Nephron (organoid): ENCODE data around the gene NLRP5.

Experiments
- H3K27ac Mint-ChIP-seq, 3 experiments: 2 replicates each; pipeline ENCODE4 v1.8.0; 2020; ENCODE audit warnings: mixed read lengths in 3 of 3, mild to moderate bottlenecking in 2 of 3, moderate library complexity in 1 of 3
- H3K27me3 Mint-ChIP-seq: 2 replicates; pipeline ENCODE4 v1.8.0; 2021; ENCODE audit warnings: low read depth, mild to moderate bottlenecking, moderate library complexity, mixed read lengths
- H3K36me3 Mint-ChIP-seq: 2 replicates; pipeline ENCODE4 v1.8.0; 2020; ENCODE audit warnings: low read depth, mixed read lengths
- H3K4me1 Mint-ChIP-seq: 2 replicates; pipeline ENCODE4 v1.8.0; 2020; ENCODE audit warnings: mixed read lengths
- H3K4me3 Mint-ChIP-seq, 3 experiments: 2 replicates each; pipeline ENCODE4 v1.8.0; 2020; ENCODE audit warnings: mild to moderate bottlenecking in 3 of 3, mixed read lengths in 3 of 3, moderate library complexity in 2 of 3
- H3K9me3 Mint-ChIP-seq: 2 replicates; pipeline ENCODE4 v1.8.0; 2020; ENCODE audit warnings: mixed read lengths
- TF ChIP-seq, protein P1 (sequence below), 3 experiments: fragments of 200-600 bp; sonication (generic); IDR thresholded peaks; one replicate each; pipeline ENCODE4 v1.5.0; 2021; ENCODE audit warnings: antibody characterized with exemption in 3 of 3; ENCODE audit not compliant: unreplicated experiment in 3 of 3

The NLRP5 gene

GRCh38 chr19:55958356-55958755, 28.2 kb upstream of the NLRP5 start:
- H3K4me1 Mint-ChIP-seq, result no peaks in the 10 kb centered on the region
- TF ChIP-seq, protein P1, sequence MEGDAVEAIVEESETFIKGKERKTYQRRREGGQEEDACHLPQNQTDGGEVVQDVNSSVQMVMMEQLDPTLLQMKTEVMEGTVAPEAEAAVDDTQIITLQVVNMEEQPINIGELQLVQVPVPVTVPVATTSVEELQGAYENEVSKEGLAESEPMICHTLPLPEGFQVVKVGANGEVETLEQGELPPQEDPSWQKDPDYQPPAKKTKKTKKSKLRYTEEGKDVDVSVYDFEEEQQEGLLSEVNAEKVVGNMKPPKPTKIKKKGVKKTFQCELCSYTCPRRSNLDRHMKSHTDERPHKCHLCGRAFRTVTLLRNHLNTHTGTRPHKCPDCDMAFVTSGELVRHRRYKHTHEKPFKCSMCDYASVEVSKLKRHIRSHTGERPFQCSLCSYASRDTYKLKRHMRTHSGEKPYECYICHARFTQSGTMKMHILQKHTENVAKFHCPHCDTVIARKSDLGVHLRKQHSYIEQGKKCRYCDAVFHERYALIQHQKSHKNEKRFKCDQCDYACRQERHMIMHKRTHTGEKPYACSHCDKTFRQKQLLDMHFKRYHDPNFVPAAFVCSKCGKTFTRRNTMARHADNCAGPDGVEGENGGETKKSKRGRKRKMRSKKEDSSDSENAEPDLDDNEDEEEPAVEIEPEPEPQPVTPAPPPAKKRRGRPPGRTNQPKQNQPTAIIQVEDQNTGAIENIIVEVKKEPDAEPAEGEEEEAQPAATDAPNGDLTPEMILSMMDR (IDR thresholded peaks at IDR 0.05; ENCODE audit: unreplicated experiment in 3 of 3), result no peak
- no peaks in the 10 kb centered on the region for H3K27me3 Mint-ChIP-seq
- H3K4me3 Mint-ChIP-seq, result no peak overlapping the region
- no peak overlapping the region for H3K27ac Mint-ChIP-seq
- no peaks in the 10 kb centered on the region for H3K36me3 Mint-ChIP-seq
- H3K9me3 Mint-ChIP-seq, result peaks cover 23% of the 10 kb centered on the region

DNA sequence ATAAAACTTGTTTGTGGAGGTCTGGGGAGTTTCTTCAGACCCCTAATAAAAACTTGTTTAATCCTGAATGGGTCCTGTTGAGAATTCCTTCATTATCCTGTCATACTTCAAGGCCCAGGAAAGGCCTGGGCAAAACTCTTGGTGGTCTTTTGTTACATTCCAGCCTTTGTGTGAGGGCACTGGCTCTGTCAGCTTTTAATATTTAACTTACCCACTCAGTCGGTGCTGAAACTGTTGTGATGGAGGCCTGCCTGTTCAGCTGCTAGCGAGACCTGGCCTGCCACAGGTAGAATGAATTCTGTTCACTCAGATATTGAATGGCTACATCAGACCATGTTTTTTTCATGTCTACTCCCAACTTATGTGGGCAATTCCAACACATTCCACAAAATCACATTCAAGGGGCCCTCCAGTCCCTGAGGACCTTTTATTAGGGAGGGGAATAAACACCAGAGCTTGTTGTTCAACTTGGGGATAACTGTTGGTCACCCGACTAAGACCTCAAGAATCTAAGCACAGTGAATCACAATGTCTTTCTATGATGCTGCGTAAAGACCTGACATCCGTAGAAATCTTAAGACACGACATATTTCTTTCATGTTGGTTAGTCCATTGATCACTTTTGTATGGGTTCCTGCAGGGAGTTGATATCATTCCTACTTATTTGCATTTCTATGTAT, 26.4 kb upstream of the NLRP5 start:
- no peaks in the 10 kb centered on the region for H3K27me3 Mint-ChIP-seq
- no peak overlapping the region for H3K27ac Mint-ChIP-seq
- H3K4me3 Mint-ChIP-seq, result no peak overlapping the region
- peaks cover 24% of the 10 kb centered on the region for H3K9me3 Mint-ChIP-seq
- TF ChIP-seq, protein P1 (IDR thresholded peaks at IDR 0.05; ENCODE audit: unreplicated experiment in 3 of 3), result no peak
- H3K4me1 Mint-ChIP-seq, result no peaks in the 10 kb centered on the region
- H3K36me3 Mint-ChIP-seq, result no peaks in the 10 kb centered on the region

- no peaks in the 10 kb centered on the region for H3K27me3 Mint-ChIP-seq
- H3K4me3 Mint-ChIP-seq, result no peak overlapping the region
- no peaks in the 10 kb centered on the region for H3K4me1 Mint-ChIP-seq
- peaks cover 4% of the 10 kb centered on the region for H3K36me3 Mint-ChIP-seq
- H3K27ac Mint-ChIP-seq, result no peak overlapping the region
- peaks cover 32% of the 10 kb centered on the region for H3K9me3 Mint-ChIP-seq
- TF ChIP-seq, protein P1 (IDR thresholded peaks at IDR 0.05; ENCODE audit: unreplicated experiment in 3 of 3), result no peak
Measured at GRCh38 chr19:55962186-55962585, 24.4 kb upstream of the NLRP5 start.

GRCh38 chr19:55973982-55974381, 12.6 kb upstream of the NLRP5 start:
- no peak overlapping the region for H3K4me3 Mint-ChIP-seq
- H3K36me3 Mint-ChIP-seq, result no peaks in the 10 kb centered on the region
- peaks cover 62% of the 10 kb centered on the region for H3K9me3 Mint-ChIP-seq
- no peaks in the 10 kb centered on the region for H3K4me1 Mint-ChIP-seq
- H3K27me3 Mint-ChIP-seq, result no peaks in the 10 kb centered on the region
- TF ChIP-seq, protein P1 (IDR thresholded peaks at IDR 0.05; ENCODE audit: unreplicated experiment in 3 of 3), result no peak
- no peak overlapping the region for H3K27ac Mint-ChIP-seq

DNA sequence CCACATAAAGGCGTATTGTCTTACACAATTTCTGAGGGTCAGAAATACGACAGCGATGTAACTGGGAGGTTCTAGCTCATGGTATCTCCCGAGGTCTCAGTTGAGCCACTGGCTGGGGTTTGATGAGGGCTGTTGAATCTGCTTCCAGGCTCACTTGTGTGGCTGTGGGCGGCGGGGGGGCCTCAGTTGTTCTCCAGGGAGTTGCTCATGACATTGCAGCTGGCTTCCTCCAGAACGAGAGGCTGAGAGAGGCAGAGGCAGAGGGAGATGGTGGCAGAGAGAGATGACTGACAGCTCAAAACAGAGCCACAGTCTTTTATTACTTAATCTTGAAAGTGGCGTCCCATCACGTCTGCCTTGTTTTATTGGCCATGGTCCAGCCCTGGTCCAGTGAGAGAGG, 6.2 kb upstream of the NLRP5 start:
- Mint-ChIP-seq H3K9me3 (peaks cover 29% of the 10 kb centered on the region), H3K27me3 (no peaks in the 10 kb centered on the region), H3K27ac (no peak overlapping the region), H3K4me1 (no peaks in the 10 kb centered on the region), H3K4me3 (no peak overlapping the region), H3K36me3 (no peaks in the 10 kb centered on the region)
- TF ChIP-seq, protein P1 (IDR thresholded peaks at IDR 0.05; ENCODE audit: unreplicated experiment in 3 of 3), result no peak

DNA sequence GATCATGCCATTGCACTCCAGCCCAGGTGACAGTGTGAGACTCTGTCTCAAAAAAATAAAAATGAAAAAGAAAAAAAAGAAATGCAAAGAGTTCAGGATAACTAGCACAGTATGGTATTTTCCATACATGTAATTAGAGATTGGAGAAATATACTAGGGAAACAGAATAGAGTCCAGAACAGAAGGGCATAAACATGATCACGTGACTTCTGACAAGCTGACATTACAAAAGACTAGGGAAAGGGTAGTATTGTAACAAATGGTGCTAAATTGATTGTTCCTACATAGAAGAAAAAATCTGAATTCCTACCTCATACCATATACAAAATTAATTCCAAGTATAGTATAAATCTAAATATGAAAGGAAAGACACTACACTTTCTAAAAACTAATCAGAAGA, 1.3 kb upstream of the NLRP5 start:
- H3K9me3 Mint-ChIP-seq, result peaks cover 33% of the 10 kb centered on the region
- TF ChIP-seq, protein P1 (IDR thresholded peaks at IDR 0.05; ENCODE audit: unreplicated experiment in 3 of 3), result no peak
- H3K4me3 Mint-ChIP-seq, result no peak overlapping the region
- H3K27me3 Mint-ChIP-seq, result no peaks in the 10 kb centered on the region
- no peaks in the 10 kb centered on the region for H3K4me1 Mint-ChIP-seq
- H3K36me3 Mint-ChIP-seq, result no peaks in the 10 kb centered on the region
- no peak overlapping the region for H3K27ac Mint-ChIP-seq
